ENCODE results near the gene RHBDD2. TPM values are rescaled to one million over a fixed set of nuclear protein-coding genes. Genes with fewer than 3 reads are reported as not detected.

RHBDD2 gene
- total and polyA plus RNA-seq, 8 donors: 21.6 to 106 (median 27.9) TPM

- Histone ChIP-seq H3K27ac (no peak overlapping the region), H3K4me1 (no peaks in the 10 kb centered on the region), H3K36me3 (no peaks in the 10 kb centered on the region), H3K27me3 (no peaks in the 10 kb centered on the region), H3K4me3 (no peak overlapping the region), H3K9me3 (no peaks in the 10 kb centered on the region)
- no peak for TF ChIP-seq CTCF (IDR thresholded peaks at IDR 0.05)
- FAIRE-seq: no peak
- WGBS, 2 donors: 22 to 35% methylated on average over 5 of the region's 5 CpGs
- intact Hi-C loops (cut with DNase I): loop anchor here in 2 of 3 donors (5.0 to 10.0 kb wide), 2 partner anchors 156 to 159 kb away; no protein-coding TSS in a partner anchor
- ATAC-seq: peak; percentile 13 to 45 (median 22)
- no peak for DNase-seq
Observed at GRCh38 chr7:75866114-75866488, 12.7 kb upstream of the RHBDD2 start.

GRCh38 chr7:75866489-75867389 is 12.1 kb upstream of the RHBDD2 start:
- H3K27me3 ChIP-seq: no peaks in the 10 kb centered on the region
- peak; percentile 63 to 94 (median 88) for TF ChIP-seq CTCF (IDR thresholded peaks at IDR 0.05)
- H3K27ac ChIP-seq: no peak overlapping the region
- H3K36me3 ChIP-seq: no peaks in the 10 kb centered on the region
- H3K4me3 ChIP-seq: no peak overlapping the region
- intact Hi-C loops (cut with DNase I): loop anchor here in 2 of 3 donors (5.0 to 10.0 kb wide), 2 partner anchors 156 to 158 kb away; no protein-coding TSS in a partner anchor
- H3K4me1 ChIP-seq: no peaks in the 10 kb centered on the region
- FAIRE-seq (no peak), DNase-seq (peak; percentile 37 to 74 (median 54)), ATAC-seq (peak; percentile 85 to 98 (median 97))
- no peaks in the 10 kb centered on the region for H3K9me3 ChIP-seq
- 30 to 31% methylated on average over 19 of the region's 19 CpGs for WGBS, 2 donors

- H3K9me3 ChIP-seq: no peaks in the 10 kb centered on the region
- no peak overlapping the region for H3K4me3 ChIP-seq
- no peaks in the 10 kb centered on the region for H3K4me1 ChIP-seq
- TF ChIP-seq CTCF (IDR thresholded peaks at IDR 0.05): no peak
- intact Hi-C loops (cut with DNase I): loop anchor here in 2 of 3 donors (5.0 to 10.0 kb wide), 2 partner anchors 155 to 157 kb away; no protein-coding TSS in a partner anchor
- no peak overlapping the region for H3K27ac ChIP-seq
- no peak for ATAC-seq
- 68 to 69% methylated on average over 4 of the region's 4 CpGs for WGBS, 2 donors
- no peak for FAIRE-seq
- no peaks in the 10 kb centered on the region for H3K27me3 ChIP-seq
- DNase-seq: no peak
- no peaks in the 10 kb centered on the region for H3K36me3 ChIP-seq
Observed at GRCh38 chr7:75867390-75867717, 11.5 kb upstream of the RHBDD2 start.

- TF ChIP-seq CTCF (IDR thresholded peaks at IDR 0.05): no peak
- H3K4me1 ChIP-seq: no peaks in the 10 kb centered on the region
- FAIRE-seq: no peak
- 74 to 82% methylated on average over 2 of the region's 2 CpGs for WGBS, 2 donors
- no peaks in the 10 kb centered on the region for H3K9me3 ChIP-seq
- no peak for DNase-seq
- no peaks in the 10 kb centered on the region for H3K36me3 ChIP-seq
- no peak overlapping the region for H3K27ac ChIP-seq
- intact Hi-C loops (cut with DNase I): loop anchor here in 2 of 3 donors (5.0 to 10.0 kb wide), 2 partner anchors 154 to 157 kb away; no protein-coding TSS in a partner anchor
- H3K4me3 ChIP-seq: no peak overlapping the region
- no peaks in the 10 kb centered on the region for H3K27me3 ChIP-seq
- no peak for ATAC-seq
Observed at GRCh38 chr7:75868153-75868552, 10.7 kb upstream of the RHBDD2 start.
